ENCODE data around the gene PARPBP.
"Not testable (repeated sequence)": the region's sequence is repeated elsewhere in the genome, so short reads cannot be mapped to it uniquely, and the experiment has no call there.

Gene PARPBP

GRCh38 chr12:102147062-102147587, 27.1 kb downstream of the PARPBP start:
- not testable (repeated sequence) for DNase-seq (ENCODE audit: low read depth)

- DNase-seq (ENCODE audit: low read depth): not testable (repeated sequence)
These were observed 35.2 kb downstream of the PARPBP start for GRCh38 chr12:102155206-102155605.

- DNase-seq (ENCODE audit: low read depth): no peak
These were observed 43.4 kb downstream of the PARPBP start for GRCh38 chr12:102163383-102163782.

GRCh38 chr12:102167821-102168604, 48.0 kb downstream of the PARPBP start:
- DNase-seq (ENCODE audit: low read depth): peak; percentile 3

- peak; percentile 30 for DNase-seq (ENCODE audit: low read depth)
These were observed 50.1 kb downstream of the PARPBP start for GRCh38 chr12:102169922-102170621.

- DNase-seq (ENCODE audit: low read depth): no peak
These were observed 52.0 kb downstream of the PARPBP start for GRCh38 chr12:102171951-102172350.

GRCh38 chr12:102172436-102172835, 52.5 kb downstream of the PARPBP start:
- peak; percentile 18 for DNase-seq (ENCODE audit: low read depth)

- no peak for DNase-seq (ENCODE audit: low read depth)
These were observed 54.1 kb downstream of the PARPBP start for GRCh38 chr12:102174117-102174516.

- DNase-seq (ENCODE audit: low read depth): no peak
These were observed 54.8 kb downstream of the PARPBP start for GRCh38 chr12:102174761-102175160.

GRCh38 chr12:102182635-102183034, 62.7 kb downstream of the PARPBP start:
- peak; percentile 45 for DNase-seq (ENCODE audit: low read depth)

GRCh38 chr12:102195826-102196225, 75.8 kb downstream of the PARPBP start:
- no peak for DNase-seq (ENCODE audit: low read depth)

- DNase-seq (ENCODE audit: low read depth): peak; percentile 45
These were observed 77.8 kb downstream of the PARPBP start, which contains the start of gene PMCH for GRCh38 chr12:102197789-102198188. PMCH (minus strand) TSS chr12:102197833; CDS start chr12:102197770, 63 bp downstream.

GRCh38 chr12:102201436-102202061, 81.6 kb downstream of the PARPBP start:
- no peak for DNase-seq (ENCODE audit: low read depth)

- DNase-seq (ENCODE audit: low read depth): no peak
These were observed 82.6 kb downstream of the PARPBP start for GRCh38 chr12:102202556-102202955.

- no peak for DNase-seq (ENCODE audit: low read depth)
These were observed 84.0 kb downstream of the PARPBP start for GRCh38 chr12:102204025-102204424.

GRCh38 chr12:102215992-102216691, 96.2 kb downstream of the PARPBP start:
- peak; percentile 82 for DNase-seq (ENCODE audit: low read depth)

GRCh38 chr12:102220736-102221135, 100.8 kb downstream of the PARPBP start:
- DNase-seq (ENCODE audit: low read depth): no peak

- DNase-seq (ENCODE audit: low read depth): no peak
These were observed 108.0 kb downstream of the PARPBP start for GRCh38 chr12:102227954-102228353.

GRCh38 chr12:102232036-102232435, 112.1 kb downstream of the PARPBP start:
- DNase-seq (ENCODE audit: low read depth): no peak

GRCh38 chr12:102232446-102232845, 112.5 kb downstream of the PARPBP start:
- DNase-seq (ENCODE audit: low read depth): no peak

- DNase-seq (ENCODE audit: low read depth): no peak
These were observed 114.6 kb downstream of the PARPBP start for GRCh38 chr12:102234599-102234998.

GRCh38 chr12:102240859-102241258, 120.9 kb downstream of the PARPBP start:
- not testable (repeated sequence) for DNase-seq (ENCODE audit: low read depth)

Measured in amniotic epithelial cell (primary cell).